GM19240 (cell line): ENCODE measurements around the gene MYO5B.
A peak's percentile ranks its signal among the peaks of the same experiment; 100 is the strongest.

Source experiments
- DNase-seq: peaks from one replicate; pipeline ENCODE4 v3.0.0; 2011; ENCODE audit warnings: low spot score; ENCODE audit not compliant: insufficient read length

The MYO5B gene

GRCh38 chr18:50022985-50023384, 172.0 kb downstream of the MYO5B start:
- DNase-seq: no peak

- DNase-seq: no peak
These were observed 180.3 kb downstream of the MYO5B start for GRCh38 chr18:50014606-50015005.

GRCh38 chr18:50013363-50014138, 181.4 kb downstream of the MYO5B start:
- no peak for DNase-seq

- no peak for DNase-seq
These were observed 183.0 kb downstream of the MYO5B start for GRCh38 chr18:50011813-50012435.

- peak; percentile 28 for DNase-seq
These were observed 185.1 kb downstream of the MYO5B start for GRCh38 chr18:50009773-50010335.

GRCh38 chr18:50008306-50008705, 186.6 kb downstream of the MYO5B start:
- no peak for DNase-seq

- no peak for DNase-seq
These were observed 188.4 kb downstream of the MYO5B start for GRCh38 chr18:50006470-50007046.

GRCh38 chr18:50004013-50004412, 190.9 kb downstream of the MYO5B start:
- no peak for DNase-seq

- DNase-seq: no peak
These were observed 192.2 kb downstream of the MYO5B start for GRCh38 chr18:50002781-50003180.

- DNase-seq: no peak
These were observed 194.7 kb downstream of the MYO5B start for GRCh38 chr18:50000227-50000626.

- DNase-seq: no peak
These were observed 195.8 kb downstream of the MYO5B start for GRCh38 chr18:49999128-49999527.

- no peak for DNase-seq
These were observed 197.4 kb downstream of the MYO5B start for GRCh38 chr18:49997558-49997957.

- no peak for DNase-seq
These were observed 200.5 kb downstream of the MYO5B start for GRCh38 chr18:49994410-49994809.

- no peak for DNase-seq
These were observed 201.6 kb downstream of the MYO5B start for GRCh38 chr18:49993299-49993698.

- no peak for DNase-seq
These were observed 206.2 kb downstream of the MYO5B start for GRCh38 chr18:49988733-49989132.

GRCh38 chr18:49988101-49988500, 206.8 kb downstream of the MYO5B start:
- no peak for DNase-seq

GRCh38 chr18:49985236-49985635, 209.7 kb downstream of the MYO5B start:
- no peak for DNase-seq

- DNase-seq: no peak
These were observed 214.1 kb downstream of the MYO5B start for GRCh38 chr18:49980896-49981295.

GRCh38 chr18:49976795-49977560, 218.0 kb downstream of the MYO5B start:
- DNase-seq: no peak

GRCh38 chr18:49976001-49976400, 218.9 kb downstream of the MYO5B start:
- no peak for DNase-seq

- DNase-seq: no peak
These were observed 220.9 kb downstream of the MYO5B start for GRCh38 chr18:49974079-49974478.

GRCh38 chr18:49973592-49973991, 221.4 kb downstream of the MYO5B start:
- DNase-seq: no peak
